ENCODE results near the gene APAF1. TPM values are rescaled to one million over a fixed set of nuclear protein-coding genes. Genes with fewer than 3 reads are reported as not detected.

Gene APAF1
- total RNA-seq, 1 donor from 2014 or later: 13.9 TPM

DNA sequence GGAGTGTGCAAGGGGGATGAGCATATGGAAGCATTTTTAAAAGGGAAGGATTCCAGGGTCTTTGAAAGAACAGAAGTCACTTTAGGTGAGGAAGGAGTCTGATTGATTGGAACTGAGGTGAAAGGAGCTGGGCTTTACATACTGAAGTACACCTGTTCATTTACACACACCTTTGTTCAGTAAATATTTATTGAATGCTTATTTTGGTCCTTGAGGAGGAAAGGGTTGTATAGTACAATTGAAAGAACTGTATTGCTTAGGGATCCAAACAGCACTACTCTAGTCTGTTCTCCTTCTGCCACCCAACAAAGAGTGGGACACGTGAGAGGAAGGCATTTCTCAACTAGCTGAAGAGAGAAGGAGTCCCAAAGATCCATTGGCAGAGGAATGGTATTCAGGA is 63.9 kb downstream of the APAF1 start:
- H3K4me3 ChIP-seq (ENCODE audit: low read depth, low read length): no peak overlapping the region
- DNase-seq (ENCODE audit: low read depth): no peak
- TF ChIP-seq, protein P1, sequence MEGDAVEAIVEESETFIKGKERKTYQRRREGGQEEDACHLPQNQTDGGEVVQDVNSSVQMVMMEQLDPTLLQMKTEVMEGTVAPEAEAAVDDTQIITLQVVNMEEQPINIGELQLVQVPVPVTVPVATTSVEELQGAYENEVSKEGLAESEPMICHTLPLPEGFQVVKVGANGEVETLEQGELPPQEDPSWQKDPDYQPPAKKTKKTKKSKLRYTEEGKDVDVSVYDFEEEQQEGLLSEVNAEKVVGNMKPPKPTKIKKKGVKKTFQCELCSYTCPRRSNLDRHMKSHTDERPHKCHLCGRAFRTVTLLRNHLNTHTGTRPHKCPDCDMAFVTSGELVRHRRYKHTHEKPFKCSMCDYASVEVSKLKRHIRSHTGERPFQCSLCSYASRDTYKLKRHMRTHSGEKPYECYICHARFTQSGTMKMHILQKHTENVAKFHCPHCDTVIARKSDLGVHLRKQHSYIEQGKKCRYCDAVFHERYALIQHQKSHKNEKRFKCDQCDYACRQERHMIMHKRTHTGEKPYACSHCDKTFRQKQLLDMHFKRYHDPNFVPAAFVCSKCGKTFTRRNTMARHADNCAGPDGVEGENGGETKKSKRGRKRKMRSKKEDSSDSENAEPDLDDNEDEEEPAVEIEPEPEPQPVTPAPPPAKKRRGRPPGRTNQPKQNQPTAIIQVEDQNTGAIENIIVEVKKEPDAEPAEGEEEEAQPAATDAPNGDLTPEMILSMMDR (conservative IDR thresholded peaks at IDR 0.05; ENCODE audit: low read depth, low read length): no peak

DNA sequence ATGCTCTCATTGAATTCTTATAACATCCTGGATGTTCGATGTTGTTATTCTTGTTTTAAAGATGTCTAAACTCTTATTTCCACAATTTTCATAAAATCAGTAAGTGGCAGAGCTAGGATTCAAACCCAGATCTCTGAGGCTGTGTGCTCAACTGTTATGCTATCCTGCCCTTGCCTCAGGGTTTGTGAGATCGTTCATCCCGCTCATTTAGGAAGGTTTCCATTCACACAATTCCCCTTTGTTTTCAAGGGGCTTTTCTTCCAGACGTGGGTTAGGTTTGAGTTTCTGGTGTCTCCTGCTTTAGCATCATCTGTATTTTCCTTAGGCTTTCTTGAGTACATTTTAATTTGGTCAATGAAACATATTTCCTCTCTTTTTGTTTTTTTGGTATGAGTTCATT is 69.3 kb downstream of the APAF1 start:
- TF ChIP-seq, protein P1 (conservative IDR thresholded peaks at IDR 0.05; ENCODE audit: low read depth, low read length): no peak
- DNase-seq (ENCODE audit: low read depth): no peak
- no peak overlapping the region for H3K4me3 ChIP-seq (ENCODE audit: low read depth, low read length)

DNA sequence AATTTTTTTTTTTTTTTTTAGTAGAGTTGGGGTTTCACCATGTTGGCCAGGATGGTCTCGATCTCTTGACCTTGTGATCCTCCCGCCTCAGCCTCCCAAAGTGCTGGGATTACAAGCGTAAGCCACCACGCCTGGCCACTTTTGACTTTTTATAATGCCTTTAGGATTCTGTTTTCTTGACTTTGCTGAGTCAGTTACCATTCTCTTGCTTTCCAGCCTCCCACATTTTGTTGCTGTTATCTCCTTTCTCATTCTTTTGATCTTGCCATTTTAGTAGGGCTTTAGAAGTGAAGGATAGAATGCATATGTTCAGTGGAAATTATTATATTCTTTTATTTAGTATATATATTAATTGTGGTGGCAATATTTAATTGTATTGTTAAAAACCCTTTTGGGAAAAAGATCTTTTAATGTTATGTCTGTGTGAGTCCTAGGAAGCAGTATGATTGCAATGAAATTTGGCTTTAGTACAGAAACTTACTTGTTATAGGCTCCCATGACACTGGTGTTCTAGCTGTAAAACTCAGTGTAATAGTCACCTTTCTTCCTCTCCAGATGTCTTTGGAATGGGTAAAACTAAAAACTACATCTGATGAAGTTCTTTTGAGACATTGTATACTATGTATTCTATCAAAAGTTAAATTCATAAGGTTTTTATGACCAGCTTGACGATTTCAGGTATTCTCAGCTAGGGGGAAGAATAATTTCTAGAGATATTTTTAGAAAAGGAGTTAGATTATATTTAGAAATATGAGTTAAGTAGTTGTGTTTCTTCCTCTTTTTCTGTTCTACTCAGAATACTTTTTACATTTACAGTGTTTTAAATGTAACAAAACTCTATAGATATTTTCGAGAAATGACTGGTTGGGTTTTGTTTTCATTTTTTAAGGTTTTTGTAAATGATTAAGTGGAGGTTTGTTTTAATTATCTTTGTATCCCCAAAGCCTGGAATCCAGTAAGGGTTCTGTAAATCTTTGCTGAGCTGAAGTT is 74.7 kb downstream of the APAF1 start:
- DNase-seq (ENCODE audit: low read depth): no peak
- H3K4me3 ChIP-seq (ENCODE audit: low read depth, low read length): no peak overlapping the region
- TF ChIP-seq, protein P1 (conservative IDR thresholded peaks at IDR 0.05; ENCODE audit: low read depth, low read length): no peak

DNA sequence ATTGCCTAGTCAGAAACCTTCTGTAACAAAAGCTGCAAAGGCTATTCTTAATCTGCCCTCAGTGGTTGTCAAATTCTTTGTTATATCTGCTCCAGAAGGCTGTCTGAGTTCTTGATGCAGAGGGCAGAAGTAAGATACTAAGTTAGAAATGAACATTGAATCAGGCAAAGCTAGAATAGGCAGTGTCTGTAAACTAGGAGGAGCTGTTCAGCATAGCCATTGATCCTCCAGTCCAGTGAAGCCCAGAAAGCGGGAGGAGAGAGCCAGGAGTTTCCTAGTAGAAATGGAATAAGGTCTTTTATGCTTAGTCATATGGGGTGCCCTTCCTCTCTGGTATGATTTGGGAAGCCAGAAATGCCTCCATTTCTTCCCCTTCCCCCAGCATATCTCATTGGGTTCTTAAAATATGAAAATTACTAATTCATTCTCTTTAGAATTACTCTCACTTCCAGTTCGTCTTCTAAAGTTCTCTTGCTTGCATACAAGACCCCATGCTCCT is 76.2 kb downstream of the APAF1 start:
- no peak for DNase-seq (ENCODE audit: low read depth)
- TF ChIP-seq, protein P1 (conservative IDR thresholded peaks at IDR 0.05; ENCODE audit: low read depth, low read length): no peak
- H3K4me3 ChIP-seq (ENCODE audit: low read depth, low read length): no peak overlapping the region

DNA sequence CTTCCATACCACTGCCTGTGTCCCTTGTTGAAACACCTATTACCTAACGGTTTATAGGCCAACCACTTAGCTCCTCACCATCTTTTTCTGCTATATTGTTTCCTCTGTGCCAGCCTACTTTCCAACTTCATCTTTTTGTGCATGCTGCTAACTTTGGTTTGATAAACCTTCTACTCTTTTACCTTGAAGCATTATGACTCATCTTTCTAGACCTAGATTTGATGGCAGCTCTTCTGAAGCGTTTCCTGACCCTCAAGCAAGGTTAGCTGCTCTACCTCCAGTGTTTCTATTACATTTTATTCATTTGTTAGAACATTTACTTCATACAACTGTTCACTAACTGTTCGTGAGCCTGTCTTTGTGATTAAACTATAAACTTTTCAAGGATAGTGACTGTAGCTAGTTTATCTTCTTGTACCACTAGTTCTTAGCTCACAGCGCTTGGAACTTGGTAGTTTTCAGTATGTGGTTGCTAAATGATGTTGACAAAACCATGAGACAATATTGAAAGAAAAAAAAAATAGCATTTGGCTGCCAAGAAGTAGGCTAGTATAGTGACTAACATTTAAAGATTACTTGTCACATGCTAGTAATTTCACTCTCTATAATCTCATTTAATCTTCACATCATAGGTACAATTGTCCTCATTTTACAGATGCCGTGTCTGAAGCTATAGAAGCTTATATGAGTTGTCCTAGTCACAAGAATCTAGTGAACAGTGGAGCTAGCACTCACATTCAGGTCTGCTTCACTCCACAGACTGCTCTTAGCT is 79.5 kb downstream of the APAF1 start:
- no peak overlapping the region for H3K4me3 ChIP-seq (ENCODE audit: low read depth, low read length)
- TF ChIP-seq, protein P1 (conservative IDR thresholded peaks at IDR 0.05; ENCODE audit: low read depth, low read length): no peak
- no peak for DNase-seq (ENCODE audit: low read depth)

DNA sequence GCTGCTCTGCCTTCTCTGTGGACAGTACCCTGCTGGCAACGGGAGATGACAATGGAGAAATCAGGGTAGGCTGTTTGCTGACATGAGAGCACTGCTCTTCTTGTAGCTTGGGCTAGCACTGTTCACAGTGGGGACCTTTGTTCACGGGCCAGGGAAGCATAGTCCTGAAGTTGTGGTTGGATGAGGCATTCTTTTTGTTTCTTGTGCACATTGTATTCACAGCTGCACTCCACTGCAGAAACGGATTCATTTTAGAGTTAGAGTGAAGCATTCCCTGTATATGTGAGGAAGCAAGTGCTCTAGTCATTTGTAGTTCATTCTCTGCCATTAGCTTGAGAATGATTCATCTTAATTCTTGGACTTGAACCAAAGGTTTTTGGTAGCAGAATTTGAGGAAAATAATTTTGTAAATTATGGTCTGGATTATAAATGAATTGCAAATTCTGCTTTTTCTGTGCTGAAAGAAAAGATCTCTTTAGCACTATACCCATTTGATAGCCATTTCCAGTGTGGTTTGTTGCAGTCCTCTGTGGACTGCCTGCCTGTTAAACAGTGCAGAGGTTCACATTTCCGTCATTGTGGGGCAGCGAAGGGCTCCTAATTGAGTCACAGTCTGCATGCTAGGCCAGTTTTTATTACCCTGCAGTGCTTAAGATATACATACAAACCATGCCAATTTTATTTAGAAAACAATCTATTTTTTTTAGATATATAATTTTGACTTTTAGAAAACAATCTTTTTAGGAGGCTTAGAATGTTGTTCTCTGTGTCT is 80.6 kb downstream of the APAF1 start:
- TF ChIP-seq, protein P1 (conservative IDR thresholded peaks at IDR 0.05; ENCODE audit: low read depth, low read length): peak; percentile 69
- no peak overlapping the region for H3K4me3 ChIP-seq (ENCODE audit: low read depth, low read length)
- peak; percentile 12 for DNase-seq (ENCODE audit: low read depth)

All from epithelial cell of proximal tubule (primary cell).